Suprapubic skin (tissue), 4 donors: Measurements from ENCODE around the gene HILPDA. TPM values are rescaled to one million over a fixed set of nuclear protein-coding genes. Genes with fewer than 3 reads are reported as not detected.

Source experiments
- DNase-seq, 2 donors: peaks; one replicate each; pipeline ENCODE4 v3.0.0-alpha.2; 2019; ENCODE audit warnings: low spot score in 2 of 2
- H3K27ac ChIP-seq: fragments of 200-600 bp; sonication (generic); one replicate; pipeline ENCODE4 v1.5.1; 2019
- H3K27me3 ChIP-seq: fragments of 200-600 bp; sonication (generic); one replicate; pipeline ENCODE4 v1.5.1; 2019
- H3K36me3 ChIP-seq: fragments of 200-600 bp; sonication (generic); one replicate; pipeline ENCODE4 v1.5.1; 2019
- H3K4me1 ChIP-seq: fragments of 200-600 bp; sonication (generic); one replicate; pipeline ENCODE4 v1.5.1; 2019
- H3K4me3 ChIP-seq: fragments of 200-600 bp; sonication (generic); one replicate; pipeline ENCODE4 v1.5.1; 2019; ENCODE audit warnings: mild to moderate bottlenecking
- H3K9me3 ChIP-seq: fragments of 200-600 bp; sonication (generic); one replicate; pipeline ENCODE4 v1.5.1; 2019
- EP300 ChIP-seq: sonication (generic); formaldehyde crosslinking; IDR thresholded peaks from one replicate; pipeline ENCODE4 v1.6.1; 2017; ENCODE audit warnings: antibody characterized with exemption
- POLR2A ChIP-seq, 2 donors: fragments of 450-650 bp; IDR thresholded peaks; one replicate each; pipeline ENCODE4 v1.6.1; 2017; ENCODE audit warnings: antibody characterized with exemption in 2 of 2, mild to moderate bottlenecking in 2 of 2, moderate library complexity in 2 of 2
- POLR2AphosphoS5 ChIP-seq, 3 donors: sonication (generic); formaldehyde crosslinking; IDR thresholded peaks; one replicate each; pipeline ENCODE4 v1.6.1; 2017; ENCODE audit warnings: antibody characterized with exemption in 3 of 3
- WGBS: methylation state at CpG from one replicate; pipeline ENCODE4 v1.1.5; 2018; 5-methylcytosine and 5-hydroxymethylcytosine counted together
- total RNA-seq, 4 donors: library from RNA; depleted of rRNA; stranded (reverse); fragments of >200 nt; gene quantifications; one replicate each; pipeline ENCODE4 v1.1.0, GENCODE V29; 2016
- TF ChIP-seq, protein P1 (sequence below), 2 donors: fragments of 200-600 bp in 1 of 2; fragments of 450-650 bp in 1 of 2; sonication (generic) in 1 of 2; IDR thresholded peaks; one replicate each; pipeline ENCODE4 v1.5.1; 2016 to 2019; ENCODE audit warnings: antibody characterized with exemption in 2 of 2, mild to moderate bottlenecking in 1 of 2, moderate library complexity in 1 of 2

The HILPDA gene
- total RNA-seq, 4 donors from 2014 or later = 16.0 to 35.8 (median 32.8) TPM

DNA sequence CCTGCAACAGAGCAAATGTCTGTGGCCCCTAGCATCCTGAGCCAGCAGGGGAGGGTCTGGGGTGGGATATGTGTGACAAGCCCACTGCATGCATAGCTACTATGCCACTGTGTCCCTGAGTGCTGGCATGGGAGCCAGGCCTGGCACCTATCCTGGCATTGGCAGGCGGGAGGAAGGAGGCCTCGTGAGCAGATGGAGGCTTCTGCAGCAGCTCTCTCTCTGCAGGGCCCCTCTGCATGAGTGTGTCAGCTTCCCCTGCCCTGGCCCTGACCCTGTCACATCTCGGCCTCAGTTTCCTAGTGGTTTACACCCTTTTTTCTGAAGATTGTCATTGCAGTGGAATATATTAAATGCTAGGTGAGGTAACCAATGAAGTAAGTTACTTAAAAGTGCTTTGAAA is 32.8 kb upstream of the HILPDA start:
- Histone ChIP-seq H3K4me3 (no peak overlapping the region), H3K36me3 (no peaks in the 10 kb centered on the region), H3K4me1 (peaks cover 10% of the 10 kb centered on the region), H3K9me3 (no peaks in the 10 kb centered on the region), H3K27ac (no peak overlapping the region), H3K27me3 (no peaks in the 10 kb centered on the region)
- WGBS = 67% methylated on average over 3 of the region's 3 CpGs
- DNase-seq = no peak
- TF ChIP-seq, protein P1, sequence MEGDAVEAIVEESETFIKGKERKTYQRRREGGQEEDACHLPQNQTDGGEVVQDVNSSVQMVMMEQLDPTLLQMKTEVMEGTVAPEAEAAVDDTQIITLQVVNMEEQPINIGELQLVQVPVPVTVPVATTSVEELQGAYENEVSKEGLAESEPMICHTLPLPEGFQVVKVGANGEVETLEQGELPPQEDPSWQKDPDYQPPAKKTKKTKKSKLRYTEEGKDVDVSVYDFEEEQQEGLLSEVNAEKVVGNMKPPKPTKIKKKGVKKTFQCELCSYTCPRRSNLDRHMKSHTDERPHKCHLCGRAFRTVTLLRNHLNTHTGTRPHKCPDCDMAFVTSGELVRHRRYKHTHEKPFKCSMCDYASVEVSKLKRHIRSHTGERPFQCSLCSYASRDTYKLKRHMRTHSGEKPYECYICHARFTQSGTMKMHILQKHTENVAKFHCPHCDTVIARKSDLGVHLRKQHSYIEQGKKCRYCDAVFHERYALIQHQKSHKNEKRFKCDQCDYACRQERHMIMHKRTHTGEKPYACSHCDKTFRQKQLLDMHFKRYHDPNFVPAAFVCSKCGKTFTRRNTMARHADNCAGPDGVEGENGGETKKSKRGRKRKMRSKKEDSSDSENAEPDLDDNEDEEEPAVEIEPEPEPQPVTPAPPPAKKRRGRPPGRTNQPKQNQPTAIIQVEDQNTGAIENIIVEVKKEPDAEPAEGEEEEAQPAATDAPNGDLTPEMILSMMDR (IDR thresholded peaks at IDR 0.05) = no peak
- TF ChIP-seq POLR2AphosphoS5 (IDR thresholded peaks at IDR 0.05) = no peak
- TF ChIP-seq POLR2A (IDR thresholded peaks at IDR 0.05) = no peak
- TF ChIP-seq EP300 = no peak

DNA sequence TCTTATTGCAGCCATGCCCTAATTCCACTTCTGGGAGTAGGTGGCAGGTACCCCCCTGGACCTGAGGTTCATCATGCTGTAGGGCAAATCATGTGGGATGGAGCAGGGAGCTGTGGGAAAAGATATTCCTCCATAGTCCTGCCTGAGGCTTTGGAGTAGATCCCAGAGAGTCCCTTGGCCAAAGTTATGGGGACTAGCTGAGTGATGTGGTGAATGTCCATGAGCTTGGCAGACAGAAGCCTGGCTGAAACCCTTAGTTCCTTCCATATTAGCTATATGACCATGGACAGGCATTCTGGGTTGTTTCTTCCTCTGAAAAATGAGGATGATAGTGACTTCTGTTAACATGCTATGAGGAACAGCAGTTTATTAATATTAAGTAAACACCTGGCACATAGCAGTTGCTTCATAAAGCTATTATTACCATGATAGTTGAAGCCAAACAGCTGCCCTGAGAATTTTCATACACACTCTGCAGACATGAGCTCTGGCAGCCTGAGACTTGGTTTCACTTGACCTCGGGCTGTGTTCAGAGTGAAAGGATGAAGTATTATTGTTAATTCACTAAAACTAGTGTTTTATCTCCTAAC is 30.9 kb upstream of the HILPDA start:
- no peaks in the 10 kb centered on the region for H3K27me3 ChIP-seq
- no peak overlapping the region for H3K4me3 ChIP-seq
- WGBS = 58% methylated on average over 1 of the region's 1 CpG
- H3K36me3 ChIP-seq = no peaks in the 10 kb centered on the region
- peaks cover 13% of the 10 kb centered on the region for H3K4me1 ChIP-seq
- DNase-seq = no peak
- no peak for TF ChIP-seq POLR2A (IDR thresholded peaks at IDR 0.05)
- TF ChIP-seq EP300 = no peak
- TF ChIP-seq, protein P1 (IDR thresholded peaks at IDR 0.05) = no peak
- TF ChIP-seq POLR2AphosphoS5 (IDR thresholded peaks at IDR 0.05) = no peak
- no peaks in the 10 kb centered on the region for H3K9me3 ChIP-seq
- no peak overlapping the region for H3K27ac ChIP-seq

DNA sequence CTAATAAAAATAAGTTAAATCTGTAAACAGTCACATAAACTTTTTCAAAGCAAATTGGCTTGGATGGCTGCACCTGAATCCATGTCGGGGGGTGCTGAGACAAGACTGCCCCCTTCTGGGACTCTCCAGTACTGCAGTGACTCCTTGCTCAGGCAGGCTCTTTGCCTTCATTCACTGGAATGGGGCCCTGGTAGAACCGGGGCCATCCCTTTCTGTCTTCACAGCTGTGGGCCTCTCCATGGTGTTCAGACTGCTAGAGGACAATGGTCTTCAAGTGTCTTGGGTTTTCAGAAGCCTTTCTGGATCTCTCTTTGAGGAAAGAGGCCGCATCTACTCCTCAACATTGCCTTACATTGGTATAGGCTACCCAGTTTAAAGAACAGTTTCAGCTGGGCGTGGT is 29.8 kb upstream of the HILPDA start:
- H3K27me3 ChIP-seq = no peaks in the 10 kb centered on the region
- TF ChIP-seq EP300 (no peak), POLR2AphosphoS5 (IDR thresholded peaks at IDR 0.05) (no peak), POLR2A (IDR thresholded peaks at IDR 0.05) (no peak)
- TF ChIP-seq, protein P1 (IDR thresholded peaks at IDR 0.05) = peak; percentile 62 to 88
- no peaks in the 10 kb centered on the region for H3K36me3 ChIP-seq
- 45% methylated on average over 4 of the region's 4 CpGs for WGBS
- H3K9me3 ChIP-seq = no peaks in the 10 kb centered on the region
- H3K27ac ChIP-seq = no peak overlapping the region
- no peak overlapping the region for H3K4me3 ChIP-seq
- DNase-seq = peak in 1 of 2 donors; percentile 74
- H3K4me1 ChIP-seq = peaks cover 13% of the 10 kb centered on the region

DNA sequence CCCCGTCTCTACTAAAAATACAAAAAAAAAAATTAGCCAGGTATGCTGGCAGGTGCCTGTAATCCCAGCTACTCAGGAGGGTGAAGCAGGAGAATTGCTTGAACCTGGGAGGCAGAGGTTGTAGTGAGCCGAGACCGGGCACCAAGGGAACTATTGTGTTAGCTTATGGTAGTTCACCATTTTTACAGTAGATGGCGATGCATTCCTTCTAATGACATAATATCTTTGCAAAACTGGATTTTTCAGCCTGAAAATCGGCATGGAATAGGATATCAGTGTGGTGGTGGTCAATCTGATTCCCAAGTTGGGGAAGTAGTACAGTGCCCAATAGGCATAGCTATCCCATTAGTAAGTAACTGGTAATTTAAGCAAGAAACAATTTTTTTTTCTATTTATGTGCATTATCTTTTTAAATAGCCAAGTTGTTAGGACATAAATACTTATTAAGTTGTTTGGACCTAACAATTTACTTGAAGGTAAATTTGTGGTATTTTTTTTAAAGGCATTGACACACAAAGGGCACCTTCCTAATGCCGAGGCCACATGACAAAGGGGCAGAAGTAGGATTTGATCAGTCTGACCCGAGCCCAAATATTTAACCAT is 28.3 kb upstream of the HILPDA start:
- Histone ChIP-seq H3K4me1 (peaks cover 13% of the 10 kb centered on the region), H3K36me3 (no peaks in the 10 kb centered on the region), H3K27me3 (no peaks in the 10 kb centered on the region), H3K4me3 (no peak overlapping the region), H3K27ac (no peak overlapping the region), H3K9me3 (no peaks in the 10 kb centered on the region)
- no peak for DNase-seq
- TF ChIP-seq EP300 (no peak), POLR2A (IDR thresholded peaks at IDR 0.05) (no peak), POLR2AphosphoS5 (IDR thresholded peaks at IDR 0.05) (no peak)
- TF ChIP-seq, protein P1 (IDR thresholded peaks at IDR 0.05) = peak; percentile 57 to 81
- 18% methylated on average over 7 of the region's 7 CpGs for WGBS

DNA sequence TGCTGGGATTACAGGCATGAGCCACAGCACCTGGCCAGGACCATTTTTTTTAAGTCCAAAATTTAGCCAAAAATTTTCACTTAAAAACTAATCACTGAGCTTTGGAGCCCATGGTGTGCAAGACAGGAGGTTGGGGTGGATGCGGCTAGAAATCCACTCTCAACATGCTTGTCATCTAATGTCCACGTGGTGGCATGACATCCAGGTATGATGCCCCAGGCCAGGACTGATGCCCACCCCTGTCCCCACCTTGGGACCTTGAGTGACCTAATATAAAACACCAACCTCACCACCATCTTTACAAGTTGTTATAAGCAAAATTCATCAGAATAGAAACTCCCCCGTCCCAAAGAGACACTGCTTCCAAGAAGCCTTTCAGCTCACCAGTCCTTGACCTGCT is 25.5 kb upstream of the HILPDA start:
- WGBS = 78% methylated on average over 3 of the region's 3 CpGs
- TF ChIP-seq POLR2A (IDR thresholded peaks at IDR 0.05) (no peak), EP300 (no peak), POLR2AphosphoS5 (IDR thresholded peaks at IDR 0.05) (no peak)
- TF ChIP-seq, protein P1 (IDR thresholded peaks at IDR 0.05) = no peak
- Histone ChIP-seq H3K9me3 (no peaks in the 10 kb centered on the region), H3K4me1 (peaks cover 11% of the 10 kb centered on the region), H3K36me3 (no peaks in the 10 kb centered on the region), H3K27me3 (no peaks in the 10 kb centered on the region), H3K4me3 (no peak overlapping the region), H3K27ac (no peak overlapping the region)
- no peak for DNase-seq
